Measurements from ENCODE around the gene REXO5. TPM values are rescaled to one million over a fixed set of nuclear protein-coding genes. Genes with fewer than 3 reads are reported as not detected.
"Not testable (repeated sequence)": the region's sequence is repeated elsewhere in the genome, so short reads cannot be mapped to it uniquely, and the experiment has no call there.

The REXO5 gene
- total RNA-seq, 1 donor from 2014 or later: 2.5 TPM

- no peak for ATAC-seq
Observed at GRCh38 chr16:20801278-20801677, 5.0 kb upstream of the REXO5 start.

GRCh38 chr16:20803192-20803560, 3.2 kb upstream of the REXO5 start:
- ATAC-seq: no peak

GRCh38 chr16:20803561-20804214, 2.6 kb upstream of the REXO5 start:
- ATAC-seq: no peak

- ATAC-seq: not testable (repeated sequence)
Observed at GRCh38 chr16:20805684-20806167, 601 bp upstream of the REXO5 start.

- no peak for ATAC-seq
Observed at GRCh38 chr16:20807862-20808261, 1.5 kb downstream of the REXO5 start.

GRCh38 chr16:20811889-20812439, 5.6 kb downstream of the REXO5 start:
- ATAC-seq: no peak

- no peak for ATAC-seq
Observed at GRCh38 chr16:20812510-20812909, 6.2 kb downstream of the REXO5 start.

- ATAC-seq: no peak
Observed at GRCh38 chr16:20814784-20815183, 8.5 kb downstream of the REXO5 start.

- no peak for ATAC-seq
Observed at GRCh38 chr16:20818929-20819585, 12.7 kb downstream of the REXO5 start.

GRCh38 chr16:20821682-20822081, 15.4 kb downstream of the REXO5 start:
- ATAC-seq: no peak

- no peak for ATAC-seq
Observed at GRCh38 chr16:20822521-20823325, 16.4 kb downstream of the REXO5 start.

GRCh38 chr16:20826039-20826566, 19.8 kb downstream of the REXO5 start:
- ATAC-seq: no peak

GRCh38 chr16:20829536-20829935, 23.2 kb downstream of the REXO5 start:
- no peak for ATAC-seq

- no peak for ATAC-seq
Observed at GRCh38 chr16:20830372-20830771, 24.0 kb downstream of the REXO5 start.

- ATAC-seq: no peak
Observed at GRCh38 chr16:20833086-20833485, 26.8 kb downstream of the REXO5 start.

- no peak for ATAC-seq
Observed at GRCh38 chr16:20838240-20838639, 31.9 kb downstream of the REXO5 start.

GRCh38 chr16:20839504-20839903, 33.2 kb downstream of the REXO5 start:
- no peak for ATAC-seq

GRCh38 chr16:20844054-20844453, 37.7 kb downstream of the REXO5 start:
- no peak for ATAC-seq

GRCh38 chr16:20844588-20844987, 38.3 kb downstream of the REXO5 start:
- no peak for ATAC-seq

- no peak for ATAC-seq
Observed at GRCh38 chr16:20846030-20846429, 39.7 kb downstream of the REXO5 start.

- ATAC-seq: no peak
Observed at GRCh38 chr16:20846551-20846950, 40.2 kb downstream of the REXO5 start.

GRCh38 chr16:20847550-20847949, 41.2 kb downstream of the REXO5 start:
- no peak for ATAC-seq
